GM19452 (cell line): ENCODE measurements around the gene N4BP2L2.
A peak's percentile ranks its signal among the peaks of the same experiment; 100 is the strongest.

ENCODE experiments used
- ATAC-seq: cut with Tn5 transposase; IDR thresholded peaks from one replicate; pipeline ENCODE4 v1.9.1; 2021; ENCODE audit not compliant: unreplicated experiment

N4BP2L2 gene

DNA sequence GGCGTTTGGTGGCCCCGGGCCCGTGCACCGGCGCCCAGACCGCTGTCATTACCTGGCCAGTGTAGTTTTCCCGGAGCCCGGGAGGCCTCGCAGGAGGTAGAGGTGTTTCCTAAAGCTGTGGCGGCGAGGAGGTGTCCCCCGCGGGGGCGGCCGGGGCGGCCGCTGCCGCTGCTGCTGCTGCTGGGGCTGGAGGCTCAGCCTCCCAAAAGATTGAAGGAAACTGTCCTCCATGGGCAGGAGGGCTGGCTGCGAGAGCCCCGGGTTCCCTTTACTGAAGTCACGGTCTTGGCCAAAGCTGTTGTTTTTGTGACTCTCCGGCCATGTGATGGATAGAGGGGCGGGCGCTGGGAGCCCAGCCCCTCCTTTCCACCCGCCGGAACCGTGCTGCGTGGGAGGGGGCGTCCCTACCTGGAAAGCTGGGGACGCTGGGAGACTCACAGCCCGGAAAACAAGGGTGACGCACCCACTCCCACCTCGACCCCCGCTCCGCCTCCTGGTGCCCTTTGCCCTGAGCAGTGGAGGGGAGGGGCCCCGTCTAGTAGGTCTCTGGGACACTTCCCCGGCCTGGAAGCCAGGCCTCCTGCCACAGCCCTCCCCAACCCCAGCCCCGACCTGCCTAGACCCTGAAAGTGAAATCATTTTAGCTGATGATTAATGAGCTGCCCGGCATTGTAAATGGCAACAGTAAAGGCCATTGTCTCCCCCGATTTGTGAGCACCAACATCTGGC, 110.6 kb downstream of the N4BP2L2 start, which contains the start of gene N4BP2L1:
Gene N4BP2L1 (minus strand): TSS at position 279 of the 729 bp plus-strand sequence. CDS start 48 bp downstream, at position 231.
- ATAC-seq: peak; percentile 72

DNA sequence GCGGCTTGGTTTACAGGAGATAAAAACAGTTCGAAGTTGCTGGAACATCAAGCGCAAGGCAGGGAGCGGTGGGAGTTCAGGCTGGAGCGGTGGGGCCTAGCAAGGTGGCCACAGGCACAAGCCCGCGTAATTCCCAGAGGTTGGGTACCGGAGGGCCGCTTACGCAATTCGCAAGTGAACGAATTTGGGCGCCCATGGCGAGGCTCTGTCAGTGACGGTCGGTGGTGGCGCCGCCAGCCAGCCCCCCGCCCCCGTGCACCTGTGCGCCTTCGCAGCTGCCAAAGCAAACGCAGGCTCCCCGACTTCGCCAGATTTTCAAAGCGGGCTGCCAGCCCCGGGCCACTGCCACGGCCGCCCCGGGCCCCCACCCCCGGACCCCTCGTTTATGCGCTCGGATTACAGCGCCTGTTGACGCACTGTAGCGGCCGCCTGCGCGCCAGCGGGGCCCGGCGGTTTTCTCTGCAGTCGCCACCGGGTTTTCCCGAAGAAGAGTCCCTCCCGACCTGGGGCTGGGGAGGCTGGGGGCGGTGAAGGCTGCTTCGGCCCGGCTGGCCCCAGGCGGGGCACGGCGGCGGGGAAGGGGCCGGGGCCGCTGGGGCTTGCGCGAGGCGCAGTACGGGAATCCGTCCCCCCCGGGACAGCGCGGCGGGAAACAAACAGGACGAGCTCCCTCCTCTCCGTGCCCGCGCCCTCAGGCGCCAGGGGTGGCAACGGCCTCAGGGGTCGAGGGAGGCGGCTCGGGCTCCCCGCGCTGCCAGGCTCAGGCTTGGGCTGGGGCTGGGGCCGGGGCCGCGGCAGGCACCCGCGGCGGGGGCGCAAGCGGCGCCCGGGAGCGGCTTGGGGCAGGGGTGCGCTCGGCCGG, 111.4 kb downstream of the N4BP2L2 start:
- ATAC-seq: peak; percentile 3

DNA sequence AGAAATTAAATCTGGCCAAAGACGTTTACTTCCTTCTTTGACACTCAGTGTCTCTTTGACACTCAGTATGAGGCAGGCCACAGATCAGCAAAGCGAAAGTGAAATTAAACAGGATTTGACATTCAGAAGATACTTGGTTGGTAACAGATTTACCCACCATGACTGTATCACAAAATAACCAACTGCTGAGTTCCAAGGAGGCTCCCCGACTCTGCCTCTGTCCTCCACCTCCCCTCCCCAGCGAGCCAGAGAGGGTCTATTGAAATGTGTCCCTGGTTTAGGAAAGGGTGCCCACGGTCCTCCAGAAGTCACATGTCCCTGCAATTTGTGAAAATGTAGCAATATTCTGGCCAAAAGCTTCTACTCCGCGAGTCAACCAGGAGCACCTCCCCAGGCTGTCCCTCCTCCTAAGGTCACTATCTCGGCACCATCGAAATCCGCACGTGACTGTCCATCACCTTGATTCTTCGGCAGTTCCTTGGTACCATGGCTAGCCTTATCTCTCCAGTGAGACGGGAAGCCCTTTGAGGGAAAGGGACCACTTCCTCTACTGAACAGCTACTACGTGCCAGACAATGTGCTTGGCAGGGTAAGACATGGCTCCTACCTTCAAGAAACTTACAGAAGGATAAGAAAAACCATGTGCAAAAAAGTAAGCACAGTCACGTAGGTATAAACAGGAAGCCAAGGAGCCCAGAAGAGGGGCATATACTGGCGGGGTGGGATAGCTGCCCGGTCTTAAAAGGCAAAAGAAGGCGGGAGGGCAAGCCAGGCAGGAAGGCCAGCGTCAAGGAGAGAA, 112.2 kb downstream of the N4BP2L2 start:
- ATAC-seq: peak; percentile 37

DNA sequence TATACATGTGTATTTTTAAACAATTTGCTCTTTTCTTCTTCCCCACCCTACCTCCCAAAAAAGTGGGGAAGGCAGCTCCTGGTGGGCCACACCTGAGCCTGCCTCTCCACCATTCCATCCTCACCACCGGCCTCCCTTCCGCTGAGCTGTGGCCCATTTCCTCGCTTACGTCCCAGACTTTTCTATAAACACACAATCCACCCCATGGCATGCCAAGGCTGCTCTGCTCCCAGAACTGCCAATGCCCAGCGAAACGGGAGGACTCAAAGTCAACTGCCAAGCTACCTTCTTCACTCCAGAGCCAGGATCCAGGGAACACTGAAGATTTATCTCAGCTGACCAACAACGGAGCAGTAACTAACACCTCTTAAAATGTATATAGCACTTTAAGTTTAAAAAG, 113.4 kb downstream of the N4BP2L2 start:
- no peak for ATAC-seq

DNA sequence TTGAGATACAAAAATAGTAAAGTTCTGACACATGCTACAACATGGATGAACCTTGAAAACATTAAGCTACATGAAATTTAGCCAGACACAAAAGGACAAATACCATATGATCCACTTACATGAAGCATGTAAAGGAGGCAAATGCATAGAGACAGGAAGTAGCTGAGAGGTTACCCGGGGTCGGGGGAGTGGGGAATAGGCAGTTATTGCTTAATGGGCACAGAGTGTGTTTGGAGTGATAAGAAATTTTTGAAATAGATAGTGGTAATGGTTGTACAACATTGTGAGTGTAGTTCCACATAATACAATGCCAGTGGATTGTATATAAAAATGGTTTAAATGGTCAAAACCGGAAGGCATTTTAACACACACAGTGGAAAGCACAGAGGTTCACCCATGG, 115.0 kb downstream of the N4BP2L2 start:
- ATAC-seq: no peak

DNA sequence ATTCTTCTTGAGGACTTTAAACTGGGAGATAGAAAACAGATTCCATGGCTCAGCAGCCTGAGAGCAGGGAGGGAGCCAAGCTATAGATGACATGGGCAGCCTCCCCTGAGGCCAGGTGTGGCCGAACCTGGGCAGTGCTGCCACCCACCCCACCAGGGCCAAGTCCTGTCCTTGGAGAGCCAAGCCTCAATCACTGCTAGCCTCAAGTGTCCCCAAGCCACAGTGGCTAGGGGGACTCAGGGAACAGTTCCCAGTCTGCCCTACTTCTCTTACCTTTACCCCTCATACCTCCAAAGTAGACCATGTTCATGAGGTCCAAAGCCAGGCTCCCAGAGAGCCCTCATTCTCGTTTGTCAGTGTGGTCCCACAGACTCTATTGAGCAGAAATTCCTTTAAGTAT, 118.7 kb downstream of the N4BP2L2 start:
- no peak for ATAC-seq

DNA sequence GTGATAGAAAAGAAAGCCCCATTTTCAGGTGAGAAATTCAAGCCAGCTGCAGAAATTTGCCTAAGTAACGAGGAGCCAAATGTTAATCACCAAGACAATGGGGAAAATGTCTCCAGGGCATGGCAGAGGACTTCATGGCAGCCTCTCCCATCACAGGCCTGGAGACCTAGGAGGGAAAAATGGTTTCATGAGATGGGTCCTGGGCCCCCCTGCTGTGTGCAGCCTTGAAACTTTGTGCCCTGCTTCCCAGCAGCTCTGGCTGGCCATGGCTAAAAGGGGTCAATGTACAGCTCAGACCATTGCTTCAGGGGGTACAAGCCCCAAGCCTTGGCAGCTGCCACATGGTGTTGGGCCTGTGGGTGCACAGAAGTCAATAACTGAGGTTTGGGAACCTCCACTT, 120.6 kb downstream of the N4BP2L2 start:
- no peak for ATAC-seq

DNA sequence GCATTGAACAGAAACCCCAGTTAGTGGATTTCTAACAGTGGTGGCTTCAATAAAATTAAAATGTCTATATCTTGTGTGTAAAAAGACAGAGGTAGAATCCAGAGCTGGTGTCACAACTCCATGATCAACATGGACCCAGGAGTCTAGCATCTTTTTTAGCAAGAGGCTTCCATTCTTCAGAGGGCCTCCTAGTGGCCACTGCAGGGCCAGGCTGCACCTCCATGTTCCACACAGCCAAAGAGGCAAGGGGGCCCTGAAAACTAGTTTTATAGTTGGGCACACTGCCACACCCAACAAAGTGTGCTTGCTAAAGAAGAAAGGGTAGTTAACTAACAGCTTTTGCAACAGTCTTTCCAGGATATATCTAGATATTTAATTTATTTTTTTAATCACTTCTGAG, 123.6 kb downstream of the N4BP2L2 start:
- no peak for ATAC-seq

DNA sequence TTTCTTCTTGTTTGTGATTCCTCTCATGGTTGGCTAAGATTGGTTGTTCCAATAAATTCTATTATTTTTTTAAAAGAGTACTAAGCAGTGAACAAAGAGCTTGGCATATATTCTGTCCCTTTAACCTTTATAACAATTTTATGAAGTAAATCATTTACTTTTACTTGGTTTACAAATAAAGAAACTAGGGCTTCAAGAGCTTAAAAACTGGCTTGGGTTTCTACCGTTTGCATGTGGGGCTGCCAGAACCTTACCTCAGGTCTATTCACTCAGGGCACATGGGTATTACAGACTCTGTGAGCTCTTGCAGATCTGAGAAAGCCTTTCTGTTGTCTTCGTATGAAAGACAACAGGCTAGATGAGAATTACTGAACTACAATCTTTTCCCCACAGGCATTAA, 124.0 kb downstream of the N4BP2L2 start:
- no peak for ATAC-seq

DNA sequence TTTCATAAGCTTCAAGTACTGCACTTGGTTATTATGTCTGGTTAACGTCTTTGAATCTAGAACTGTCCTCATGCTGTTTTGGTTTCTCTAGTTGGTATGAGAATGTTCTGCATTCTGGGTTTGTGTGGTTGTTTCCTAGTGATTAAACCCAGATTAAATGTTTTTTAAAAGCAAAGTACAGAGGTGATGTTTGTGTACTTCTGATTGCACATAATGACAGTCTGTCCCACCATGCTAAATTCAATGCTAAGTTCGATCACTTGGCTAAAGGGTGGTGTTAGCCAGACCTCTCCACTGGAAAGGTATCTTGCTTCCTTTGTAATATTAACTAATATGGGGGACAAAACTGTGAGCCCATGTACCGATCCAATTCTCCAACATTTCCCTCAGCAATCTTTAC, 125.3 kb downstream of the N4BP2L2 start:
- ATAC-seq: no peak

DNA sequence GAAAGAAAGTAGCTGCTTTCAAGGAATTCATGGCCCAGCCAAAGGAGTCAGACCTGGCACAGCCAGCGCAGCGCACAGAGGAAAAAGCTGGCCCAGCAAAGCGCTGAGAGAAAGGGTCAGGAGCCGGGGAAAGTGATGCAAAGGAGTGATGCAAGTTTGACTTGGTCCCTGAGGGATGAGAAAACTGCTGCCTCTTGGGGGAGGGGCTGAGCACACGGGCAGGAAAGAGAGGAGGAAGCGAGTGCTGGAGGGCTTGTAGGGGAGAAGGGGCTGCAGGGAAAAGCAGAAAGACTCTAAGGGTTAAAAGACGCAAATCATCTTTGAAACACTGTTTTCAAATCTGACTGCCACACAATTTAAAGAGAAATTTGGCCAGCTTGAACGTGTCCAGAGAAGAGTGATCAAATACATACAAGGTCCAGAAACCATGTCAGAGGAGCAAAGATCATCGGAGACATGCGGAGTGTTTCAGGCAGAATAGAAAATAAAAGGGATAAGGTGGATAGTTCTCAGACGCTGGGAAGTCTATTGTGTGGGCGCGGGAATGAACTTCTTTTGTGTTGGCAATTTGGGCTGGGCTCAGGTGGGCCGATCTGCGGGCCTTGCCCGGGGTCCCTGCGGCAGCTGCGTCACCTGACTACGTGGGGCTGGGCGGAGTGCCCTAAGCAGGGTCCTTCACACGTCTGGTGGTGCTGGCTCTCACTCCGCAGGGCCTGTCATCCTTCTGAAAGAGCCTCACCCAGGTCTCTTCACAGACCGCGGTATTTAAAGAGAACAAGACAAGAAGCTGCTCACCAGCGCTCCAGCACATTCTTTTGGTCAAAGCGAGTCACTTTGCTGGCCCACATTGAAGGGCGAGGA, 128.8 kb downstream of the N4BP2L2 start:
- ATAC-seq: no peak

DNA sequence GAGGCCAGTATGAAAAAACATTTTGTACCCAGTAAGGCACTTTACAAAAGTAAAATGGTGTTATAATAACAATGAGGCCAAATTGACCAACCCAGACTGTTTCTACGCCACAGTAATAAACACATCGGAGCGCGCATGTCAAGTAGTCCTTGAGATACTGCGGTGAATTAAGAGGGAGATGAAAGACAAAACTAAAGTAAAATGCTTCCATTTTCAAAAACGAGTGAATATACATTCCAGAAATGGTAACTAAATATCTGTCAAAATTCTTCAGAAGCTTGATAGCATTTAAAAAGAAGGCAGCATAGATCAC, 129.6 kb downstream of the N4BP2L2 start:
- no peak for ATAC-seq

DNA sequence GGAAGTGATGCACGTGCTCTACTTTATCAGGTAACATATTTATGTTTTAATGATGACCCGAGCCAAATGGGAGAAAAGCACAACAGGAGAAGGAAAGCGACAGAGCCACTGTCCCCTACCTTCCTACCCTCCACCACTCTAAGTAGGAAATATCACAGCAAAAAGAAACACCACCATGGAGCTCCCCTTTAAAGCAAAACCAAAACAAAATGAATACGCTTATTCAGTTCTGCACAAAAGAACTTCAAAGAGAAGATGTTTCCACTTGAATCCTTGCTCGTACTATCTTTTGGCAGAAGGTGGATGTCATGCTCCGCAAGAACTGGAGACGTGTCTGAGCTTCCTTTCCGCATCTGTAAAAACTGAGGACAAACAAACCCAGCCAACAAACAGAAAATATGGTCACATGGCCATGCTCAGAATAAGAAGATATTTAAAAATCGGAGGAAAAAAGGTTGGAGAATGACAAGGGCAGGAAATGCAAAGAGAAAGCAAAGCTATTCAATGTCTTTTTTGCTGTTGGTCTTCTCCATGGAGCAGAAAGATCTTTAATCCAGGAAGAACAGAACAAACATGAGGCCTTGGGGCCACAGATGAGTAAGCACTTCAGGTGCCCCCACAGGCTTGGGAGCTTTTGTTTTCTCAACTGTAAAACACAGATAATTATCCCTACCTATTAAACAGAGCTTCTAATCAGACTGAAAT, 130.1 kb downstream of the N4BP2L2 start:
- no peak for ATAC-seq

DNA sequence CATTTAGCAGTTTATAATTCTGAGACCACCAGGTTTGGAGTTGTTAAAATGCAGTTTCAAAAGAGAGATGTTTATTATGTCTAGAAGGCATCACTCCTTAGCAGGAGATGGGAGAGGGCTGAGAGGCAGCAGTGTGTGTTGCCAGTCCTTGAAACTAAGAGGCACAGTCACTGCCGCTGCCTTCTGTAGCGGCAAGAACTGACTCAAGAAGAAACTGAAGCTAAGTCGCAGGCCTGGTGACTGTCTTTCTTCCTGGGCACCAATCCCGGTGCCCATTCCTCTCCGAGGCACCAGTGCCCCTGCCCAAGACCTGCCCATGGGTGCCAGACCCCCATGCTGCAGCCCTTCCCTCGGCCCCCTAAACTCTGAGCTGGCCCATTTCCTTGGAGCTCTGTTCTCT, 130.7 kb downstream of the N4BP2L2 start:
- ATAC-seq: no peak

DNA sequence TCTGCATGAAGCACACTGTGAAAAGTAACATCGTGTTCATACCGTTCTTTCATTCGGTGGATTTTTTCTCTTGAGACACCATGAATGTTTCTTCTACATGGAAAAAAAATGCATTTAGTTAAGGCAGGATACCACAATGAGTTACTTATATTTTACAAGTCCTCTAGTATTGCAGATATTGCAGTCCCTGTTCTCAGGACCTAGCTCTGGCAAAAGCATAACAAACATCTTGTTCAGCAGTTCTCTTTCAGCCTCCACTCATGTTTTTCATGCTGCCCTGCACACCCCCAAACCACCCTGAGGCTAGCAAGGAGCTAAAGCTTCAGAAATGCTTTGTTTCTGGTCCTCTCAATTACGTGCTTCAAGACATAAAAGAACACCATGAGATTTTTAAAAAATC, 135.5 kb downstream of the N4BP2L2 start:
- no peak for ATAC-seq

DNA sequence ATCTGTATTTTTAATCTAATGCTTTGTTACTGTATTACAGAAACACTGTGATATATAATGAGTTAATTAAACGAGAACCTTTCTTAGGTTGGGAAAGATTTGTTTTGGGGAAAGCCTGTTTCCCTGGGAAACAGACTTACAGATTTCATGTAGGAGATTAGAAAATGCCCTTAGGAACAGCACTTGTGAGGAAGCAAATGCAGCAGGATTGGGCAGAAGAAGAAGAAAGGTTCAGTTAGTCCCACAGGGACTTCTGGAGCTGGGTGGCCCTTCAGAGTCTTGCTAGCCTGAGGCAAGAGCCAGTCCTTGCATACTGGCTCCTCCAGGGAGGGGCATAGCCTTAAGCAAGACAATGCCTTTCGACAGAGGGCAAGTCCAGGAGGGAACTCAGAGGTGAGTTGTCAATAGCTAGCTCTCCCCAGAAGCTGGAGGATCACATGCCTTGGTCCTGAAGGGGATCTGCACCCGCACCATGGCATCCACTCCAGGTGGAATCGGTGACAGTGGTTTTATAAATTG, 147.4 kb downstream of the N4BP2L2 start:
- ATAC-seq: no peak

DNA sequence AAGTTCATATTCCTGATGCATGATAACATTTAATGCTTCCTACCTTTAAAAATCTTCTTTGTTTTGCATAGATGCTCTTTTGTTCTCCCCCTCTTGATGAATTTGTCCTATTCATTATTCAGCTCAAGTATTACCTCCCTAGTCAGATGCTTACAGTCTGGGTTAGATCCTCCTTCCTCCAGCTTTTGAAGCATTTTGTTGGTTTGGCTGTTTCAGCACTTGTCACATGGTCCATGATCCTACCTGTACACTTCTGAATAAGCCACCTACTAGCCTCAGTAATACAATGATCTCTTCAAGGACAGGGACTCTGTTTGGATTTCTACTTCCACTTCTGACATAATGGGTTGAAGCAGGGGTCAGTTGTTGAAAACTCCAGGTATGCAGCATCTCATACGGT, 148.1 kb downstream of the N4BP2L2 start:
- ATAC-seq: no peak

DNA sequence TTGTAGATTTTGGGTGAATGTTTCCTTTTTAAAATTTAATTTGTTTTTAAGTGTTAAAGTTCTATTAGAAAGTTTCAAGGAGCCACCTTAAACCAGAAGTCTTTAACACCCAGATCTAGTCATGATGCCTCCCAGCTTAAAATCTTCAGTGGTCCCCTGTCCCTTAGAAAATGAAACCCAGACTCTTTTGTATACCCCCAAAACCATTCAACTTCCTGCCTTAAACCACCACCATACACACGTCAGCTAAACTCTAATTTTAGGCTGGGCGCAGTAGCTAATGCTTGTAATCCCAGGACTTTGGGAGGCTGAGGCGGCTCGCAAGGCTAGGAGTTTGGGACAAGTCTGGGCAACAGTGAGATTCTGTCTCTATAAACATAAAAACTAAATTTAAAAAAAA, 148.5 kb downstream of the N4BP2L2 start:
- no peak for ATAC-seq

DNA sequence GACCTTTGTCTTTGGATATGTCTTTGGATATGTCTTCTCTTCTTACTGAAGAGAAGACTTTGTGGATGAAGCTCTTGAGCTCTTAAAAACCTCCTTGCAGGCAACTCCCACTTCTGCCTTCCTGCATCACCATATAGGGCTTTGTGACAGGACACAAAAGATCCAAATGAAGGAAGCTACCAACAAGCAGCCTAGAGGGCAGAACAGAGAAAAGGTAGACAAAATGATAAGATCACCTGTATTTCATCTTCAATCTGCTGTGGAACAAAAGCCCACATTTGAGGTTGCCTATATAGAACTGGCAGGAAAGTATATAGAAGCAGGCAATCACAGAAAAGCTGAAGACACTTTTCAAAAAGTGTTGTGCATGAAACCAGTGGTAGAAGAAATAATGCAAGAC, 153.2 kb downstream of the N4BP2L2 start:
- no peak for ATAC-seq

DNA sequence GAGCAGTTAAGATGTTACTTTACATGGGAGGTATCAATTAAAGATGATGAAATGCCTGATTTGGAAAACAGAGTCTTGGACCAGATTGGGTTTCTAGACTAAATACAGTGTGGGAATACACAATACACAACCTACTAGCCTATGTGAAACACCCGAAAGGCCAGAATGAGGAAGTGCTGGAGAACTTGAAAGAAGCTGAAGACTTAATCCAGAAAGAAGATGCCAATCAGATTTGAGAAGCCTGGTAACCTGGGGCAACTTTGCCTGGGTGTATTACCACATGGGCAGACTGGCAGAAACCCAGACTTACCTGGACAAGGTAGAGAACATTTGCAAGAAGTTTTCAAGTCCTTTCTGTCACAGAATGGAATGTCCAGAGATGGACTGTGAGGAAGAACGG, 153.9 kb downstream of the N4BP2L2 start:
- ATAC-seq: no peak
